Endothelial cell of umbilical vein (primary cell): ENCODE measurements around the gene CFAP46. TPM values are rescaled to one million over a fixed set of nuclear protein-coding genes. Genes with fewer than 3 reads are reported as not detected.

Experiments used
- BruUV-seq: library from RNA; stranded (reverse); fragments of 400-500 nt; replicated peaks from 2 replicates; lab custom pipeline; 2021; lab: Mats Ljungman, UMichigan
- CTCF ChIA-PET: fragments of 300-600, 350-600 bp; sonication (Branson Sonifier 250); formaldehyde crosslinking; loops from one replicate; lab custom pipeline; 2021; ENCODE audit warnings: antibody characterized with exemption, inconsistent platforms; lab: Charles Lee
- POLR2A ChIA-PET: fragments of 300-600, 350-600 bp; sonication (Branson Sonifier 250); formaldehyde crosslinking; loops from one replicate; lab custom pipeline; 2021; ENCODE audit warnings: antibody characterized with exemption, inconsistent platforms; lab: Charles Lee
- DNase-seq: peaks from one replicate; pipeline ENCODE4 v3.0.0-alpha.2; 2011; ENCODE audit warnings: low read depth, low spot score
- FAIRE-seq: peaks from 2 replicates; lab custom pipeline; 2011; peaks lifted over from hg19 to GRCh38; lab: Jason Lieb, UNC
- H2AFZ ChIP-seq: 2 replicates; pipeline ENCODE4 v1.6.0; 2012; ENCODE audit warnings: low read depth, low read length, control low read depth, inconsistent platforms
- H3K27ac ChIP-seq: 2 replicates; pipeline ENCODE4 v1.5.1; 2011; ENCODE audit warnings: low read depth, mild to moderate bottlenecking, control low read depth, low read length, moderate library complexity; ENCODE audit not compliant: insufficient read depth
- H3K27me3 ChIP-seq, 2 experiments: 2 replicates each; pipeline versions ENCODE4 v1.6.0 to v1.6.1; 2011; ENCODE audit warnings: low read length in 2 of 2, mixed read lengths in 1 of 2; ENCODE audit not compliant: control insufficient read depth in 2 of 2, insufficient read depth in 2 of 2
- H3K36me3 ChIP-seq, 2 experiments: 2 replicates in 1 of 2; 3 replicates in 1 of 2; pipeline ENCODE4 v1.5.1; 2011; ENCODE audit warnings: low read length in 2 of 2, mild to moderate bottlenecking in 1 of 2, moderate library complexity in 1 of 2; ENCODE audit not compliant: control insufficient read depth in 2 of 2, insufficient read depth in 2 of 2; ENCODE audit errors: extremely low read depth in 1 of 2
- H3K4me1 ChIP-seq: 3 replicates; pipeline ENCODE4 v1.5.1; 2011; ENCODE audit warnings: mild to moderate bottlenecking, low read length; ENCODE audit not compliant: control insufficient read depth, insufficient read depth; ENCODE audit errors: extremely low read depth
- H3K4me2 ChIP-seq: 2 replicates; pipeline ENCODE4 v1.6.1; 2011; ENCODE audit warnings: low read length, control low read depth, mixed read lengths; ENCODE audit not compliant: insufficient read depth
- H3K4me3 ChIP-seq, 3 experiments: fragments of 200-600 bp in 1 of 3; sonication (generic), shearing (Covaris generic) in 1 of 3; replicated peaks in 1 of 3; 2 replicates each; pipeline ENCODE4 v1.5.1; 2011 to 2016; ENCODE audit warnings: control low read depth in 3 of 3, low read length in 3 of 3, mild to moderate bottlenecking in 2 of 3, inconsistent platforms in 1 of 3, low read depth in 1 of 3, moderate library complexity in 1 of 3; ENCODE audit not compliant: insufficient read depth in 1 of 3
- H3K79me2 ChIP-seq: 2 replicates; pipeline ENCODE4 v1.6.0; 2012; ENCODE audit warnings: low read length, inconsistent platforms; ENCODE audit not compliant: control insufficient read depth, insufficient read depth
- H3K9ac ChIP-seq: replicated peaks from 2 replicates; pipeline ENCODE3; 2011; ENCODE audit warnings: low read length, control low read depth; ENCODE audit not compliant: insufficient read depth; ENCODE audit errors: extremely low read depth
- H3K9me1 ChIP-seq: replicated peaks from 3 replicates; pipeline ENCODE4 v1.6.0; 2011; ENCODE audit warnings: mild to moderate bottlenecking, low read length; ENCODE audit not compliant: control insufficient read depth, insufficient read depth; ENCODE audit errors: extremely low read depth
- H3K9me3 ChIP-seq: replicated peaks from 2 replicates; pipeline ENCODE4 v1.5.1; 2012; ENCODE audit warnings: low read length, inconsistent platforms; ENCODE audit not compliant: control insufficient read depth, insufficient read depth
- H4K20me1 ChIP-seq: replicated peaks from 2 replicates; pipeline ENCODE3; 2011; ENCODE audit warnings: mild to moderate bottlenecking, low read length; ENCODE audit not compliant: control insufficient read depth, insufficient read depth; ENCODE audit errors: extremely low read depth
- CTCF ChIP-seq, 2 donors: IDR thresholded peaks; 1 replicate in 1 of 2; 2 replicates in 1 of 2; pipeline ENCODE4 v1.5.1; 2011; ENCODE audit warnings: low read length in 2 of 2, mild to moderate bottlenecking in 2 of 2, moderate library complexity in 2 of 2, control low read depth in 1 of 2, inconsistent platforms in 1 of 2, low read depth in 1 of 2; ENCODE audit not compliant: insufficient read depth in 1 of 2; ENCODE audit errors: extremely low read depth in 1 of 2
- GATA2 ChIP-seq: IDR thresholded peaks from 2 replicates; pipeline ENCODE4 v1.7.0; 2011; ENCODE audit warnings: low read depth, mild to moderate bottlenecking, moderate library complexity, mixed read lengths, low read length; ENCODE audit not compliant: insufficient read length, insufficient read depth
- JUN ChIP-seq: IDR thresholded peaks from 2 replicates; pipeline ENCODE4 v1.6.1; 2011; ENCODE audit warnings: borderline replicate concordance, low read depth; ENCODE audit not compliant: insufficient read length, insufficient read depth
- MAX ChIP-seq: IDR thresholded peaks from 2 replicates; pipeline ENCODE4 v1.6.1; 2011; ENCODE audit not compliant: insufficient read depth, insufficient read length
- POLR2AphosphoS5 ChIP-seq: IDR thresholded peaks from 2 replicates; pipeline ENCODE4 v1.6.1; 2012; ENCODE audit warnings: low read depth, mild to moderate bottlenecking, control low read depth, low read length, moderate library complexity; ENCODE audit not compliant: insufficient read depth
- dilution Hi-C: fragments of 300-500 bp; cut with MboI; formaldehyde crosslinking; loops from one replicate; pipeline ENCODE4 v1.15.0; 2019; ENCODE audit warnings: low sequenced_read_pairs; ENCODE audit not compliant: extremely low pct_ligation_motif_present
- intact Hi-C: fragments of 100-400 bp; cut with micrococcal nuclease; formaldehyde crosslinking; loops from one replicate; pipeline ENCODE4 v1.10.0; 2022
- polyA plus RNA-seq, 4 experiments: library from polyadenylated mRNA; depleted of rRNA in 3 of 4; stranded (reverse) in 3 of 4; unstranded in 1 of 4; fragments of >200 nt; gene quantifications; 2 replicates each; pipeline versions ENCODE4 v1.2.1 to v1.2.3, GENCODE V29; 2011 to 2012; ENCODE audit warnings: missing spikeins in 1 of 4
- total RNA-seq: library from RNA; stranded (reverse); gene quantifications from 2 replicates; pipeline ENCODE4 v1.2.3, GENCODE V29; 2021

CFAP46 gene
- total and polyA plus RNA-seq, 2 donors (not counting 3 experiments of a cell fraction or from before 2014, with no cell fraction given) = 0.75 to 0.98 TPM

DNA sequence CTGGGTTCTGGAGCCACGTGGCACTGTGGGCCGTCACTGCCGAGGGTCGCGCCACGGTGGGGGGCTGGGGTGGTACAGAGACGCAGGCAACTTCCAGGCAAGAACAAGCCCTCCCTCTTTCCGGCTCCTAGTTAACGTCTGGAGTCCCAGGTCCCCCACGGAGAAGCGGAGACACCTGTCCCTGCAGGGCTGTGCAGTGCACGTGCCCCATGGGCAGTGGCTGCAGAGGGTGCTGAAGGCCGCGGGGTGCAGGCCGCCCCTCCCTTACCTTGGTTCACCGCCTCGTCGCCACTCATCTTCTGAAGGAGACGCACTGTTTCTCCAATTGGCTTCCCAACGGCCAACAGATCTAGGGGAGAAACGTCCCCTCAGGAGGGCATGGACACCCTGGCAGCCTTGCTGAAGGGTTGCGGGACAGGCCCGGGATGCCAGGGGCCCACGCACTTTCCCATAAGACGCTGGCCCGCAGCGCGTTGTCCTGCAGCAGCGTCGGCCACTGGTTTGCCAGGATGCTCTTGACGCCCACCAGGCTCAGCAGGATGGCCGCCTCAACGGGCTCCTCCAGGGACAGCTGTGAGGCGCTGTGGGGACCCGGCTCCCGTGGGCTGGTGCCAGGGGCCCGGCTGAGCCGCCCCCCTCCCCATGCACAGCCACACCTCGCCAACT lies 132.1 kb downstream of the CFAP46 start:
- no peaks in the 10 kb centered on the region for H3K4me1 ChIP-seq
- ChIA-PET CTCF (no interaction called here), POLR2A (no interaction called here)
- H3K9me3 ChIP-seq = no peaks in the 10 kb centered on the region
- no peak for FAIRE-seq
- no peaks in the 10 kb centered on the region for H4K20me1 ChIP-seq
- no peaks in the 10 kb centered on the region for H3K79me2 ChIP-seq
- no peak overlapping the region for H3K4me3 ChIP-seq
- dilution Hi-C loops (no loop called here), intact Hi-C loops (no loop called here)
- DNase-seq = no peak
- H3K36me3 ChIP-seq = no peaks in the 10 kb centered on the region
- BruUV-seq = no TSS peak
- H3K27me3 ChIP-seq = no peaks in the 10 kb centered on the region
- H3K9me1 ChIP-seq = no peaks in the 10 kb centered on the region
- no peak overlapping the region for H2AFZ ChIP-seq
- H3K27ac ChIP-seq = no peak overlapping the region
- no peak overlapping the region for H3K9ac ChIP-seq
- H3K4me2 ChIP-seq = no peak overlapping the region
- TF ChIP-seq JUN (no peak), CTCF (IDR thresholded peaks at IDR 0.05; ENCODE audit: extremely low read depth in 1 of 2, insufficient read depth in 1 of 2, low read depth in 1 of 2, low read length in 2 of 2) (no peak), MAX (no peak), GATA2 (no peak), POLR2AphosphoS5 (no peak)
